COR-L47 (cell line): ENCODE measurements around the gene OCSTAMP.

ENCODE experiments used
- DNase-seq: peaks from one replicate; lab custom pipeline; 2025; lab: John Stamatoyannopoulos, UW

OCSTAMP gene

DNA sequence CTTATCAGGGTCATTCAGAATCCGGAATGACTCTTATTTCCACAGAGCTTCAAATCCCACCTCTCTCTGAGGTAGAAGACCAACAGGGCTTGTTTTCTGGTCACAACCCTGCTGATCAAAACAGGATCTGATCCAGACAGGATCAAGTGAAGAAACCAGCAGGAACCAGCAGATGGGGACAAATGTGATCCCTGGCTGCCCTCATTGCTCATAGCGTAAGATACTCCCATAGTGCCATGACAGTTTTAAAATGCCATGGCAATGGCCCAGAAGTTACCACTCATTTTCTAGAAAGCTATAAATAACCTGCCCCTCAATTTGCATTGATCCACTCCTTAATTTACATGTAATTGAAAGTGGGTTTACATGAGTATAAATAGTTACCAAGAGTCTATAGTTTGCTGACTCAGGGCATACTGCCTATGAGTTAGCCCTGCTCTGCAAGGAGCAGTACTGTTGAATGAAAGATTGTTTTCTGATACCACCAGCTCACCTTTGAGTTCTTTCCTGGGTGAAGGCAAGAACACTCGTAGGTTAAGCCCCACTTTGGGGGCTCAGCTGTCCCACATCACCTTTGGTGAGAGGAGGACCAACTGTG lies 30.9 kb downstream of the OCSTAMP start:
- no peak for DNase-seq

DNA sequence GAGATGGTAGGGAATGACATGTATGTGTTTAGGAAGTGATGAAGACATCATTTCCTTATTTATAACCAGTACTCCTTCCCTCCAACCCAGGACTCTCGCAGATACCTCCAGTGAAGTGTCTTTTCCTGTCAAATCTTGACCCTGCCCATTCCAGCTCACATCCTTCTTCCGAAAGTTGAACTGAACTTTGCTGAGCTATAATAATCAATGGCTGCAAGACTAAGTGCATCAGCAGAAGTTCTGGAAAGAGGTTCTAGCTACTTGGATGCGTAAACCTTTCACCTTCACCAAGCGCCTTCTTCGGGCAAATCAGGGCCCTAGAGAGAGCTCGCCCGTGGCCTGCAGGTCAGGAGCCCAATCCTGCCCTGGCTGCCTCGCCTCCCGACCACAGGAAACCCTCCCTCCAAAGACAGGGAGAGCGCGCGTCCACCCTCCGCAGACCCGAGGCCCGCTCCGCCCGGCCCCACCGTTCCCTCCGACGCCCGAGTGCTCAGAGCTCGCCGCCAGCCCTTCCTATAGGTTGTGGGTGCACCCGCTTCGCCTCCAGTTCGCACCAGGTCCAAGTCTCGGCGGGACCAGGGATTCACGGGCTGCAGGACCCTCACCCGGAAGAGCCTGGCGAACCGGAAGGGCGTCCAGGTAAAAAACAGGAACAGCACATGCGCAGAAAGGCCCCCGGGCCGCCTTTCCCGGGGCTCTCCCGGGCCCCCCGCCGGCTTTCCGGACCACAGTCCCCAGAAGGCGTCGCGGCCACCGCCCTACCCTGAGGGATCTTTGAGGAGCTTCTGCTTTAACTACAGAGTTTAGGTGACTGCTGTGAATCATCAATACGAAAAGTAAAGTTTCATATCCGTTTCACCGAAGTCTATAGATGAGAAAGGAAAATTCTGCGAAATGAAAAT lies 37.3 kb downstream of the OCSTAMP start, which contains the start of gene ZNF334:
Gene ZNF334 (minus strand): TSS at position 617 of the 902 bp plus-strand sequence. CDS start 1,457 bp downstream, outside the sequence.
- peak; percentile 85 for DNase-seq

DNA sequence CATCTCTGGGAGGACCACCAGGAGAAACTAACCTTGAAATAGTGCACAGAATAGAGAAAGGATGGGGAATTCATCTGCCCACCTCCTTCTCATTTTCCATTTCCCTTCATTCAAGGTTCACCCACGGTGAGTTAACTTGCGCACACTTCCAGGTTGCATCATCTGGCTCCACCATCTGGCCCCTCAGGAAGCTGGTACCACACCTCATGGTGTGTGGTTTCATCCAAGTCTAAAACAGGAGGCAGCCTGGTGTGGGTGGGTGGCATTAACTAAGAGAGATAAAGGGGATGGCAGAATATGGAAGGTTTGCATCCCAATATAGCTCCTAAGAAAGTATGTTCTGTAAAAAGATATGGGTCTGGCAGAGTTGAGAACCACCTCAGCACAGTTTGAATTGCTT lies 40.9 kb downstream of the OCSTAMP start:
- no peak for DNase-seq

DNA sequence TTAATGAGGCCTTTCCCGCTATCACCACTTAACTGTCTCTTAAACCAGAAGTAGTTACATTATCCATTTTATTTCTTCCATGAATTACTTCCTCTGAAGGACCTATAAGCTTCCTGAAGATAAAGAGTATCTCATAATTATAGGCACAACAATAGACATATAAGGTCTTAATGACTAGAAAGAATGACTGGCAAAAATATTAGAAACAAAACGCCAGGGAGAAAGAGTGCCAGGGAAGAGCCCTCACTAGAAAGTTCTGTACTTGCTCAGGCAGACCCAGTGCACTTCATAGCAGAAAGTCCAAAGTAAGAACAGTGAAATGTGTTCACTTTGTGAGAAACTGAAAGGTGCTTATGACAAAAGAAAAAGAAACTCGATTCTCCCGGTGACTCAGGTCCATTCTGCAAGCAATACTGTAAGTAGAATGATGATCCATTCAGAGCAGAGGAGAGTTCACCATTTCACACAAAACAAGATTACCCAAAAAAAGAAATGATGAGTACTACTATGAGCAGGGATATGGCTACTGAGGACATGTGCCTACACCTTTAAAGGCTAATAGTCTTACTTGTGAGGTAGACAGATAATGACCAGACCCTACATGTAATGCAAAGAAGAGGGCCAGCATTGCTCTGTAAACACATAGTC lies 42.6 kb downstream of the OCSTAMP start:
- no peak for DNase-seq

DNA sequence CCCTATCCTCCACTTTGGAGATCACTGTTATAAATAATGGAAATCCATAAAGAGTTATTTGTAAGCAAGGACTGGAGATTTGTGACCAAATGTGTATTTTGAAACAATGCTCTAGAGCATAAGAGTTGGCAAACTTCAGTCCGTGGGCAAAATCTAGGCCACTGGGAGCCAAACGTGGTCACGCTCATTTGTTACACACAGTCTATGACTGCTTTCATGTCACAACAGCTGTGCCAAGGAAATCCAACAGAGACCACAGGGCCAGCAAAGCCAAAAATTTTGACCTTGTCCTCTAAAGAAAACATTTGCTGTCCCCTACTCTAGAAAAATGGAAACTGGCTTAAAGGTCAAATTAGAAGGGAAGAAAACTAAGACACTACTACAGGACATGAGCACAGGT lies 44.9 kb downstream of the OCSTAMP start:
- DNase-seq = no peak

DNA sequence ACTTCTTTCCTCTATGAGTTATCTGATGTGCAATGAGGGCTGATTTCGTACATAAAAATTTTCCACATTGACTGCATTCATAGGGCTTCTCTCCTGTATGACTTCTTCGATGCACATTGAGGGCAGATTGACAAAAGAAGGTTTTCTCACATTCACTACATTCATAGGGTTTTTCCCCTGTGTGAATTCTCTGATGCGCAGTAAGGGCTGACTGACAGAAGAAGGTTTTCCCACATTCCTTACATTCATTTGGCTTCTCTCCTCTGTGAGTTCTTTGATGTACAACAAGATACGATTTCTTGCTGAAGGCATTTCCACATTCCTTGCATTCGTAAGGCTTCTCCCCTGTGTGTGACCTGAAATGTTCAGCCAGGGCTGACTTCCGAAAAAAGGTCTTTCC lies 48.5 kb downstream of the OCSTAMP start:
- no peak for DNase-seq

DNA sequence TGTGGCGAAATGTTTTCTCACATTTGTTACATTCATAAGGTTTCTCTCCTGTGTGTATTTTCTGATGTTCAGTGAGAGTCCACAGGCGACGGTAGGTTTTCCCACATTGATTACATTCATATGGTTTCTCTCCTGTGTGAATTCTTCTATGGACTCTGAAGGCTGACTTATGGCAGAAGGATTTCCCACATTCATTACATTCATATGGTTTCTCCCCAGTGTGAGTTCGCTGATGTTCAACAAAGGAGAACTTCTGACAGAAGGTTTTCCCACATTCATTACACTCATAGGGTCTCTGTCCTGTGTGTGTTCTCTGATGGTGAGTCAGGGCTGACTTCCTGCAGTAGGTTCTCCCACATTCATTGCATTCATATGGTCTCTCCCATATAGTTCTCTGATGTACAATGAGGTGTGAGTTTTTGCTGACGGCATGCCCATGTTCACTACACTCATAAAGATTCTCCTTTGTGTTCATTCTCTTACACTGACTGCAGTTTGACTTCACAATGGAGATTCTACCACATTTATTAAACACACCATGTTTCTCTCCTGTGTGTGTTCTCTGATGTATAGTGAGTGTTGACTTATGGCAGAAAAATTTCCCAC lies 49.0 kb downstream of the OCSTAMP start:
- no peak for DNase-seq

DNA sequence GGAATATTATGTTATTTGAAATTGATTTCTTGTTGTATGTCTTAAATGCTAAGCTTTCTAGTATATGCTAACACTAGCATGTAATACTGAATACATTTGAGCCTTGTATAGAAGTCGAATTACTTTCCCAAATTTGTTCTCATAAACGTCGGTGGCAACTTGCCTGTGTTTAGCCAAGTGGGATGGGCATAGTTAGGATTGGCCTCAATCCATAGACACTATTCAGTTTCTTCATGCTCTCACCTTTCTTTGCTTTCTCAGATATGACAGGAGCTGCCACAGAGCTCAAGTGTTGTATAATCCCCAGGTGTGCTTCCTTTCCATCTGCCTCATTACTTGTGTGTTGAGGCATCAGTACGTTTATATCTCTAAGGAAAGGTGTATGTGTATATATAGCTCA lies 56.4 kb downstream of the OCSTAMP start:
- no peak for DNase-seq

DNA sequence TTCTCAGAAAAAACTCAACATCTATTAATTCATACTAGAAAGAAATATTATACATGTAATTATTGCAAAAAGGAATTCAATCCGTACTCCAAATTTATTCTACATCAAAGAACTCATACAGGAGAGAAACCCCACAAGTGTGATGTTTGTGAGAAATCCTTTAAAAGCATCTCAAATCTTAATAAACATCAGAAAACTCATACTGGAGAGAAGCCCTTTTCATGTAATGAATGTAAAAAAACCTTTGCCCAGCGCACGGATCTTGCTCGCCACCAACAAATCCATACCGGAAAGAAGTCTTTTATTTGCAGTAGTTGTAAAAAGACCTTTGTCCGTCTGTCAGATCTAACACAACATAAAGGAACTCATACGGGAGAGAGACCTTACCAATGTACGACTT lies 59.1 kb downstream of the OCSTAMP start:
- DNase-seq = no peak
